ENCODE data around the gene RAB5B. TPM values are rescaled to one million over a fixed set of nuclear protein-coding genes. Genes with fewer than 3 reads are reported as not detected.

RAB5B gene
- total and polyA plus RNA-seq, 2 donors (not counting 3 experiments of a cell fraction or from before 2014, with no cell fraction given) = 103 to 105 TPM

DNA sequence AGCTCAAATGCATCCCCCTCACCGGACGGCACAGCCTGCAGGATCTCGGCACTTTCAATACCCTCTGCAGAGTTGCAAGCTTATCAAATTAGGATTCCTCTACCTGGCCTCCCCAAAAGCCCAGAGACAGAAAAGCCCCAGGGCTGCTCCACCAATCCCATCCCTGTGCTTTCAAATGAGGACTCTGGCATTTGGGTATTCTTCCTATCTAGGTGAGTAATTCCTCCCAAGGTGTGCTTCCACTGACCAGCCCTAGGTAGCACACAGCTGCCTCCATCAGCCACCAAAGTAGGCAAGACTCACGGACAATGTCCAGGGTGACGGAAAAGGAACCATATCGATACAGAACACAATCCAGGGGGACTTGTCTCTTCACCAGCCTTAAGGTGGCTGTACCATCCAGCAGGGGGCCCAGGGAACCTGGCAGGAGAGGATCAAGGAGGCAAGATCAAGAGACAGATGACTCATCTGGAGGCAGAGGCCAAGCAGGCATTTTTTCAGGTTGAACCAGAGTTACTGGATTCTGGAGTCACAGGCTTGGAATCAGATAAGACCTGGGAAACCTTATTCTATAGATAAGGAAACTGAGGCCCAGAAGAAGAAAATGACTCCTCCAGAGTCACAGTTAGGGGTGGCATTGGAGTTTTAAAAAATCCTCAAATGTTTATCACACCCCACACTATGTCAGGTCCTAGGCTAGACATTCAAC, 17.9 kb upstream of the RAB5B start:
- Histone ChIP-seq H3K79me2 (ENCODE audit: control insufficient read depth, insufficient read depth, low read length) (no peaks in the 10 kb centered on the region), H3K27ac (ENCODE audit: insufficient read depth, low read depth, low read length) (no peak overlapping the region), H3K9me1 (replicated peaks; ENCODE audit: control insufficient read depth, extremely low read depth, insufficient read depth, low read length) (no peaks in the 10 kb centered on the region), H4K20me1 (replicated peaks; ENCODE audit: control insufficient read depth, extremely low read depth, insufficient read depth, low read length) (no peaks in the 10 kb centered on the region), H3K4me2 (ENCODE audit: insufficient read depth, low read length) (no peak overlapping the region), H3K9me3 (replicated peaks; ENCODE audit: control insufficient read depth, insufficient read depth, low read length) (no peaks in the 10 kb centered on the region), H2AFZ (ENCODE audit: low read depth, low read length) (no peak overlapping the region), H3K4me3 (replicated peaks in 1 of 3; ENCODE audit: insufficient read depth in 1 of 3, low read depth in 1 of 3, low read length in 3 of 3) (no peak overlapping the region), H3K9ac (replicated peaks; ENCODE audit: extremely low read depth, insufficient read depth, low read length) (no peak overlapping the region), H3K36me3 (ENCODE audit: control insufficient read depth in 2 of 2, extremely low read depth in 1 of 2, insufficient read depth in 2 of 2, low read length in 2 of 2) (peaks cover 3 to 22% of the 10 kb centered on the region in 2 experiments), H3K4me1 (ENCODE audit: control insufficient read depth, extremely low read depth, insufficient read depth, low read length) (no peaks in the 10 kb centered on the region), H3K27me3 (ENCODE audit: control insufficient read depth in 2 of 2, insufficient read depth in 2 of 2, low read length in 2 of 2) (no peaks in the 10 kb centered on the region)
- CTCF ChIA-PET = interaction anchor here (0.6 to 3.3 kb wide), 7 partner anchors 12 to 90 kb away, joined by 3 to 11 read pairs (median 5); partner anchors contain the start of gene RAB5B
- BruUV-seq (replicated peaks) = no TSS peak
- DNase-seq (ENCODE audit: low read depth, low spot score) = peak; percentile 40
- peak; percentile 82 for FAIRE-seq
- POLR2A ChIA-PET = interaction anchor here (0.6 to 1.4 kb wide), 2 partner anchors 18 to 97 kb away, joined by 3 read pairs; partner anchors contain the start of gene RAB5B
- dilution Hi-C loops (cut with MboI; ENCODE audit: extremely low pct_ligation_motif_present, low sequenced_read_pairs) = no loop called here
- TF ChIP-seq, protein P1, sequence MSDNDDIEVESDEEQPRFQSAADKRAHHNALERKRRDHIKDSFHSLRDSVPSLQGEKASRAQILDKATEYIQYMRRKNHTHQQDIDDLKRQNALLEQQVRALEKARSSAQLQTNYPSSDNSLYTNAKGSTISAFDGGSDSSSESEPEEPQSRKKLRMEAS (IDR thresholded peaks at IDR 0.05; ENCODE audit: insufficient read depth, insufficient read length) = no peak
- no peak for TF ChIP-seq MYC (IDR thresholded peaks at IDR 0.05; ENCODE audit: low read depth, low read length)
- TF ChIP-seq JUN (IDR thresholded peaks at IDR 0.05; ENCODE audit: borderline replicate concordance, insufficient read depth, insufficient read length, low read depth) = peak; percentile 53
- no peak for TF ChIP-seq POLR2AphosphoS5 (IDR thresholded peaks at IDR 0.05; ENCODE audit: insufficient read depth, low read depth, low read length)
- TF ChIP-seq, protein P2, sequence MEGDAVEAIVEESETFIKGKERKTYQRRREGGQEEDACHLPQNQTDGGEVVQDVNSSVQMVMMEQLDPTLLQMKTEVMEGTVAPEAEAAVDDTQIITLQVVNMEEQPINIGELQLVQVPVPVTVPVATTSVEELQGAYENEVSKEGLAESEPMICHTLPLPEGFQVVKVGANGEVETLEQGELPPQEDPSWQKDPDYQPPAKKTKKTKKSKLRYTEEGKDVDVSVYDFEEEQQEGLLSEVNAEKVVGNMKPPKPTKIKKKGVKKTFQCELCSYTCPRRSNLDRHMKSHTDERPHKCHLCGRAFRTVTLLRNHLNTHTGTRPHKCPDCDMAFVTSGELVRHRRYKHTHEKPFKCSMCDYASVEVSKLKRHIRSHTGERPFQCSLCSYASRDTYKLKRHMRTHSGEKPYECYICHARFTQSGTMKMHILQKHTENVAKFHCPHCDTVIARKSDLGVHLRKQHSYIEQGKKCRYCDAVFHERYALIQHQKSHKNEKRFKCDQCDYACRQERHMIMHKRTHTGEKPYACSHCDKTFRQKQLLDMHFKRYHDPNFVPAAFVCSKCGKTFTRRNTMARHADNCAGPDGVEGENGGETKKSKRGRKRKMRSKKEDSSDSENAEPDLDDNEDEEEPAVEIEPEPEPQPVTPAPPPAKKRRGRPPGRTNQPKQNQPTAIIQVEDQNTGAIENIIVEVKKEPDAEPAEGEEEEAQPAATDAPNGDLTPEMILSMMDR (IDR thresholded peaks at IDR 0.05; ENCODE audit: extremely low read depth in 1 of 2, insufficient read depth in 1 of 2, low read depth in 1 of 2, low read length in 2 of 2) = peak; percentile 34 to 37
- no peak for TF ChIP-seq EZH2 (IDR thresholded peaks at IDR 0.05; ENCODE audit: borderline replicate concordance, low read depth, low read length, severe bottlenecking)
- TF ChIP-seq POLR2A (IDR thresholded peaks at IDR 0.05; ENCODE audit: low read depth, low read length) = no peak
- peak; percentile 44 for TF ChIP-seq FOS (IDR thresholded peaks at IDR 0.05; ENCODE audit: borderline replicate concordance, insufficient read depth, low read length)
- TF ChIP-seq GATA2 (IDR thresholded peaks at IDR 0.05; ENCODE audit: insufficient read depth, insufficient read length, low read depth, low read length) = no peak
- intact Hi-C loops (cut with micrococcal nuclease) = no loop called here

Measured in endothelial cell of umbilical vein (primary cell).